NCI-H1105 (cell line): Measurements from ENCODE around the gene GYS2.
"Not testable (repeated sequence)": the region's sequence is repeated elsewhere in the genome, so short reads cannot be mapped to it uniquely, and the experiment has no call there.

ENCODE experiments used
- DNase-seq: peaks from one replicate; lab custom pipeline; 2025; lab: John Stamatoyannopoulos, UW

GYS2 gene

DNA sequence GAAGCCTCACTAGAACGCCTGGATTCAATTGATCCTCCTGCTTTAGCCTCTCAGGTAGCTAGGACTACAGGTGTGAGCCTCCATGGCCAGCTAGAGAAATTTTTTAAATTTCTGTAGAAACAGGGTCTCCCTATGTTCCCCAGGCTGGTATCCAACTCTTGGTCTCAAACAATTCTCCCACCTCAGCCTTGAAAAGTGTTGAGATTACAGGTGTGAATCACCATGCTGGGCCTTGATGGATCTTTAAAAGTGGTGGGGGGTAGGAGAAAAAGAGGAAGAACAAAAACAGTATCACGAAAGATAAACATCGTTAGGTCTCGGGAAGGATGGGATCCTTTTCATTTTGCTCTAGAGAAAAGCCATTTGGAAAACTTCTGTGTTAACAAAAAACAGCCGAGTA, 4.5 kb downstream of the GYS2 start:
- no peak for DNase-seq

DNA sequence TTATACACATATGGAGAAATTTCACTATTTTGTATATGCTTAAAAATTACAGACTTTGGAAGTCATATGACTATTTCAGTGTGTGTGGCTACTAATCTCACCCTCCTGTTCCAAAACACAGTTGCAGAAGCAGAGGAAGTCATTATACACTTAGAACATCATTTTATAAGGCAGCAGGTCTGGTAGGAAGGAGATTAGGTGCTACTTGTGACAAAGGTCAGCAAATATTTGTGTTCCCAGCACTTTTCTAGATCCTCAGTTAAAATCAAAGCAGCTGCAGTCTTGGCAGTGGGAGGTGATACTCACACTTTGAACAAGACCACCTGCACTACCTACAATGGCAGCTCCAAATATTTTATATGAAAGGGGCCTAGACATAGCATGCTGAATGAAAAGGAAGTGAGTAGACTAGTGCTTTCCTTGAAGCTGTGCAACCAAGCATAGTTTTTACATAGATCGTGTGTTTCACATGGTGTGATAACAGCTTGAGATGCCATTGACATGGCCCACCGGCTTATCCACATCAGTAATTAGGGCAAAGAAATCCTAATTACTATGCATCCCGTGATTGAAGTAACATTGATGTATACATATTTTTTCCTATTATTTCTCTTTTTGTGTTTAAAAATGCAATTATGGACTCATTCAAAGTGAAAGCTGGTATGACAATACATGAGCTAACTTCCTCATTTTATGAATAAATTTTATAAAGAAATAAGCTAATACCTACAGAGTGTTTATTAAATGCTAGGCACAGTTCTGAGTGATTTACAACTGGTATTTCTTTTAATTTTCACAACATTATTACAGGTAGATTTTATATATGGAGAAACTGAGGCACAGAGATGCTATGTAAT, 5.3 kb downstream of the GYS2 start:
- no peak for DNase-seq

DNA sequence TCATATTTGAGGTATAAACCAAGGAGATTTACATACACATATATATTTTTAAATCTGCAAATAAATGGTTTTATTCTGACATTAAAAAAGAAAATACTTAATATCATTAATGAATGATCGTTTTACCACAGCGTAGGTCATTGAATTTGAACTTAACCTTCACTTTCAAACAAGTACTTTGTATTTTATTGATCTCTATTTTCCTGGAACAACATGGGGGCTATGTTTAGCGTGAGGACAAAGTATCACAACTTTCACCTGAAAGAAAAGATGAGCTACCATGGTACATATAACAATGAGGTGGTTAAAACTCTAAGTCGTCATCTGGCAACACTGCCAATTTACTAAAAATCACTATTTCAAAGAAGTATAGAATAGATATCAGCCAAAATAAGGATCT, 6.0 kb downstream of the GYS2 start:
- DNase-seq = no peak

DNA sequence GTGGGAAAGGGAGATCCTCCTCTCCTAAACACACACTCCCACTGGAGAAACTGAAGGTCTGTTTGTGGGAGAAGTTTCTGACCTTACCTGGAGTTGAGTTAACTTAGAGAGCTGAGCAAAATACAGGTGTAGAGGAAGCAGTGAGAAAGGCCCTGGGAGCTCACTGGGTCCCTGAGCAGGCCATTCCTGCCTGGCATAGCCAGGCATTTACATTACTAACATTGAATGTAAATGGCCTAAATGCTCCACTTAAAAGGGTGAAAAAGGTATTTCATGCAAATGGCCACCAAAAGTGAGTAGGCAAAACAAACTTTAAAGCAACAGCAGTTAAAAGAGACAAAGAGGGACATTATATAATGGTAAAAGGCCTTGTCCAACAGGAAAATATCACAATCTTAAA, 9.3 kb downstream of the GYS2 start:
- not testable (repeated sequence) for DNase-seq

DNA sequence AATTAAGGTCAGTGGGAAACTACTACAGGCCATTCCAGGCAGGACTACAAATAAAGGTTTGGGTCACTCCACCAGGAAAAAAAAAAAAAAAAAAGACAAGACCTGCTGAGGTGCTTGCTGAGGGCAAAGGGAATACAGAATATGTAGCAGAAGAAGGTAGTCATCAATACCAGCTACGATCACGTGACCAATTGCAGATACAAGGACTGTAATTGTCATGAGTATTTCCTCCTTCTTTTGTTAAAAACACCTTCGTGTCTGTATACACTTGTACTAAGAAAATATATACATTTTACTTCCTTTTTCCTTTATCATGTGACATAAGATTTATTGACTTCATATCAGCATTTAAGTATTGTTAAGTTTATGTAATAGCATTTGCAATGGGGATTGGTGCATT, 19.2 kb downstream of the GYS2 start:
- no peak for DNase-seq

DNA sequence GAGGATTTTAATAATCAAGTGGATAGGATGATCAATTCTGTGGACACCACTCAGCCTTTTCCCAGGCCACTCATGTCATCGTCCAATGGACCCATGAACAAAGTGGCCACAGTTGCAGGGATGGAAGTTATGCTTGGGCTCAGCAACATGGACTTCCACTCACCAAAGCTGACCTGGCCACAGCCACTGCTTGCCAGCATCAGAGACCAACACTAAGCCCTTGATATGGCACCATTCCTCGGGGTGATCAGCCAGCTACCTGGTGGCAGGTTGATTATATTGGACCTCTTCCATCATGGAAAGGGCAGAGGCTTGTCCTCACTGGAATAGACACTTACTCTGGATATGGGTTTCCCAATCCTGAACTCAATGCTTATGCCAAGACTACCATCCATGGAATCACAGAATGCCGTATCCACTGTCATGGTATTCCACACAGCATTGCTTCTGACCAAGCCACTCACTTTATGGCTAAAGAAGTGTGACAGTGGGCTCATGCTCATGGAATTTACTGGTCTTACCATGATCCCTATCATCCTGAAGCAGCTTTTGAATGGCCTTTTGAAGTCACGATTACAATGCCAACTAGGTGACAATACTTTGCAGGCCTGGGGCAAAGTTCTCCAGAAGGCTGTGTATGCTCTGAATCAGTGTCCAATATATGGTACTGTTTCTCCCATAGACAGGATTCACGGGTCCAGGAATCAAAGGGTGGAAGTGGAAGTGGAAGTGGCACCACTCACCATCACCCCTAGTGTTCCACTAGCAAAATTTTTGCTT, 20.1 kb downstream of the GYS2 start:
- DNase-seq = not testable (repeated sequence)

DNA sequence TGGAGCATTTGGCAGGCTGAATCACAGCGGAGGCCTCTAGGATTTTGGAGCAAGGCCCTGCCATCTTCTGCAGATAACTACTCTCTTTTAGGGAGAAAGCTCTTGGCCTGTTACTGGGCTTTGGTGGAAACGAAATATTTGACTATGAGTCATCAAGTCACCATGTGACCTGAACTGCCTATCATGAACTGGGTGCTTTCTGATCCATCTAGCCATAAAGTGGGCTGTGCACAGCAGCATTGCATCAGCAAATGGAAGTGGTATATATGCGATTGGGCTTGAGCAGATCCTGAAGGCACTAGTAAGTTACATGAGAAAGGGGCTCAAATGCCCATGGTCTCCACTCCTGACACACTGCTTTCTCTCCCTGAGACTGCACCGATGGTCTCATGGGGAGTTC, 21.1 kb downstream of the GYS2 start:
- no peak for DNase-seq

DNA sequence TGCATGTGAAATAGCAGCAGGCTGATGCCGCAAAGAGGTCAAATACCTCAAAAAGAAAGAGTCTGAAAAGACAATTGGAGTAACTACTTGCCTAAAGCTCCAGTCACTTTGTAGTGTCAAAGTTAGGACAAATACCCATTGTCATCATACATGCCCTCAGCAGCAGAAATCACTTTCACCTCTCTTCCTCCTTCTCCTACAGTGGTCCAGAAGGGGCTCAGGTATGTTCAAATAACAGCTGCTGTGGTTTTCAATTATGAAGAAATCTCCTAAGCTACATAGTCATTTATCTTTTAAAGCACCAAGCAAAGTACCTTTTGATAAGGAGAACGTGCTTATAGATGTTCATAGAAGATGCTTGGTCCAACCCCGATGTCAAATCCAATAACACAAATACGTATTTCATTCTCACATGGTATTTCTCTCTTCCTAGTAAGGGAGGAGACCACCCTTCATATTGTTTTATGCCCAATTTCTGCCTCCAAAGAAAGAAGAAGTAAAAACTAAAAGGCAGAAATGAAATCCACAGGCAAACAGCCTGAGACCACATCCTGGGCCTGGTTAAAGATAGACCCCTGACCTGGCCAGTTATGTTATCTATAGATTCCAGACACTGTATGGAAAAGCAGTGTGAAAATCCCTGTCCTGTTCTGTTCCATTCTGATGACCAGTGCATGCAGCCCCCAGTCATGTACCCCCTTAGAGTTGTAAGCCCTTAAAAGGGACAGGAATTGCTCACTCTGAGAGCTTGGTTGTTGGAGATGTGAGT, 23.7 kb downstream of the GYS2 start:
- DNase-seq = no peak

DNA sequence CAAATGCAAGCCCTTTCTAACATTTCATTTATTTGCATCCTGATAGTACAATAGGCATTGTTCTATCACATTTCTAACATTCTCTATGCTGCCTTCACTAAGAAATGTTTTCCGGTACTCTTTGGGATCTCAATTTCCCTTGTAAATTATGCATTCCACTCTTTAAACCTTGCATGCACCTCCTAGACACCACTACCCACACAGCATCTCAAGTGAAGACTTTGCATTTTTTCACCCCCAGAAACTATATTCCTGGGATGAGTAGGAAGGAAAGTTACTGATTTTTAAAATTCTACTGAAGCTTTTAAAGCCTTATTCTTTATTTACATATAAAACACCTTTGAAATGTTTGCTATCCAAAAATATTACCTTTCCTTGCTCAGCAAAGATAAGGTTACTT, 27.1 kb downstream of the GYS2 start:
- no peak for DNase-seq

DNA sequence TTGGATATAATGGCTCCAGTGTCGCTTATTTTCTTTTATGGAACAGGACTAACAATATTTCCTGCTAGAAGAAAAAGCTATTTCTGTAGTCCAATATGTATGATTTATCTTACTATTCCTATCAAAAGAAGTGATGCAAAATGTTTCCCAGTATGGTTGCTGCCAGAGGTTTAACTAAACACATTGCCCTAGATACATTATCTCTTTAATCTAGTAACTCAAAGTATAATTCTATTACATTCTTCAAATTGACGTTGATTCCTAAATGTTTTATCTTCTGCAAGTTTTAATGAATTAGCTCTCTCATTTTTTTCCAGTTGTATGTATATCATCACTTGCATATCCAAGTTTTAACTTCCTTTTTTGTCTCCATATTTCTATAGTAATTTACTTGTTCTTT, 28.2 kb downstream of the GYS2 start:
- DNase-seq = no peak

DNA sequence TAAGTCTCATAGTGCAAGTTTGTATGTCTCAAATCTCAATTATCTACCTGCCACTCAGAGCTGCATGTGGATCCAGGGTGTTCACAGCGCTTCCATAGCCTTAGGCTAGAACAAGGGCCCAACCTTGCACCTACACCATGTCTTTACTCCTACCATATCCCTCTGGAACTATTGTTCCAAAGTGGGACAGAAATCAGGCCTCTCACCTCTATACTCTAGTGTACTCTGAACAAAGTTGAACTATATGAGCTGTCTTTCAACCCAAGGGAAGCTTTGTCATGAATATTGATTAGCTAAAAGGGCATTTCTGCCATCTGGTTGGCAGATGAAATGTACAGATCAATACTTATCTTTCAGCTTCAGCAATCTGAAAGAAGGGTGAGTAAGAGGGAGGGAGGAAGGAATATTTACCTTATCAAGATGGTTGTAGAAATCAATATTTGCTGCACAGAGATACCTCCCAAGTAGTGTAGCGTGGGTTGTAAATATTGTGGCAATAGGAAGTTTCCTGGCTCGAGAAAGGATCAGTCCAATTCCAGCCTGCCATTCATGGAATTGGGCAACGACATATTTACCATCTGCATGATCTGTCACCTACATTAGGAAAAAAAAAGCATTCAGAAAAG, 30.8 kb downstream of the GYS2 start:
- no peak for DNase-seq

DNA sequence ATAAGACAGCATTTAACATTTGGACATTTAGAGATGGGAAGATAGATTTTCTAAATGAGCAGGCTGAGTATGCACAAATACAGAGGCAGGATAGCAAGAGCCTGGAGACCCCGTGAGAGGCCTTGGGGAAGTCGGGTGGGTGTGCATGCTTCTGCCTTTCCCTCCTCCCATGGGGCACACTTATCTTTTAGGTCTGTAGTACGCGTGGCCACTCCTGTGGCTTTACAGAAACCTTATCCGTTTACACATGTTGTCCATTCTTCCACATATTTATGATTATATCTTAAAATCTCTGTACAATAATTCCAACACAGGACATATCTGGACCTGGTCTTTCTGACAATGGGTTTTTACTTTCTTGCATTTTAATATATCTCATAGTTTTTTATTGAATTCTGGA, 33.6 kb downstream of the GYS2 start:
- DNase-seq = no peak

DNA sequence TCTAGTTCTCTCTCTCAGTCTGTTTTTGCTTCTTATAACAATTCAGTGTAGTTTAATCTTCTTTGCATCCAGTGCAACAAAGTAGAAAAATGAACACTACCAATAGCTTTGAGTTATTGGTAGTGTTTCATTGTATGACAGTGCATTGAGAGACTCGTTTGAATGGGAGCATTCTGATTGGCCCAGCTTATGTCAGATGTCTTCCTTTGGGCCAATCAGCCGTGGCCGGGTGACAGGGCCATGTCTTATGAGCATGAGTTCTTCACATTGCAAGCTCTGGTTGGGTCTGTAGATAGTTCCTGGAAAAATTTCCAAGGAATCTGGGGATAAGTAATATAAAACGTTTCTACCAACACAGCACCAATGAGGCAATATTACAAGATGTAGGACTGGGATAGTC, 36.5 kb downstream of the GYS2 start:
- DNase-seq = no peak

DNA sequence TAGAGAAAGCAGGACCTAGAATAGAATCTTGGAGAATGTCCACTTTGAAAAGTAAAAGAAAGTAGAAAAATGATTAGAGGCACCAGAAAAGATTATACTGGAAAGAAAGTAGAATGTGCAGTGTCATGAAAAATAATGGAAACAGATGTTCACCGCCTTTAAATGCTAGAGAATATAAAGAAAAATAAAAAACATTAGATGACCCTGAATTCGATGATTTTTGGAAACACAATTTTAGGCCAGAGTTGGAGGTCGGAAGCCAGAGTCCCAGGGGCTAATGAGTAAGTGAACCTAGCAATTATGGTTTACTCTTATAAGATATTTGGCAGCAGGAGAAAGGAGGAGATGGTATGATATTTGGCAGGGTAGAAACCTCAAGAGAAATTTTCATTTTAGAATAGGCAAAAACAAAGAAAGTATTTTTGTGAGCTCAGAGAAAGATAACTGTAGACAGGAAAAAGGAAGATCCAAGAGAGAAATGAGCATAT, 37.7 kb downstream of the GYS2 start:
- DNase-seq = no peak

DNA sequence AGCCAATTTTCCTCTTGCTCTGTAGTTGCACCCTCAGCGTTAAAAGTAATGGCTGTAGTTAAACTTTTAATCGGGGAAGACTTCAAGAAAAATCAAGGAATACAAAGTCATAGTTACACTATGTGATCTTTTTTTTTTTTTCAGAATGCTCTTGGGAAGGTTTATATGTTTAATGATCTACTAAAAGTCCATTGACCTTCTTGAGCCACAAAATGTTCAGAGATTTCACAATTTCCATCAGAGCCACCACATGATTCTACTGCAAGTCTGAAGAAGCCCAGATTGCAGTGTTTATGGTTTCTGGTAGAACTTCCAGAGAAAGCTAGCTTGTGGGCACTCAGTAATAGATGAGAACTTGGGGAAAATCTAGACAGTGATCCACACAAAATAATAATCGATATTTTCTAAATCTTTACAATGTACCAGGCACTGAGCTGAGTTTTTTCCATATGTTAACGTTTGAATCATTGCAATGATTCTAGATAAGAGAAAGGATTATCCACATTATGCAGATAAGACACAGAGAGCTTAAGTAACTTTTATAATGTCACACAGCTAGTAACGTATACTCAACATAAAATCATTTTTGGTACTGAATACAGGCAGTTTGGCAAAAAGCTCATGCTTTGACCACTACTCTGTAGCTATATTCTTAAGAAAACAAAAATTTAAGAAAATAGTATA, 38.3 kb downstream of the GYS2 start:
- no peak for DNase-seq

DNA sequence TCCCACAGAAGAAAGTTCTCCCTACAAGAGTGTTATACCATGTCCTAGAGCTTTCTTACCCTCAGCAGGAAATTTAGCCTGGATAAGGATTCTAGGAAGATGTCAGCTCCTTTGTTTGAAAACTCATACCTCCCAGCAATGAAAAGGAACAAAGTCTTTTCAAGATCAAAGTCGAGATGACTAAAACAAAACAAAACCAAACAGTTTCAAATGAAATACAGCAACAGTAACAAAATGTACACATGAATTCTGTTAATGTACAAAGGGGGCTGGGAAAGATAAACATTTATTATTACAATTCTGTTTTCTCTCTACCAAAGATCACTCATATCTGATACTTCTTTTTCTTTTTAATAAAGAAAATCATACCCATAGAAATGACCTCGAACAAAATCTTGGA, 41.8 kb downstream of the GYS2 start:
- DNase-seq = no peak

DNA sequence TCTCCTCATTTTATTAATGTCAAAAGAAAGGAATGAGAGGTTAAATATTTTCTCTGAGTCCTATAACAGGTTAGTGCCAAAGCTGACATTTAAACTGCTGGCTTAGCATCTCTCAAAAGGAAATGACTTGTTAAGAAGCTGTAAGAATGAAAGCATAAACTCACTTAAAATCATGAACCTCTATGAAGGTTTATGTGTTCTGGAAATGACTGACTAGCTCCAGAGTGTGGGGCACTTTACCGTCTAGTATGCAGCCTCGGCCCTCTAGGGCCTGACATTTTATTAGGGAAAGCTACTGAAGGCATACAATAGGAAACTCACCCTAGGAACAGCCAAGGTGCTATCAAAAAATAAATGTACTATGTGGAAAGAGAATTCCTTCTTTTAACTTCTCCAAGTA, 43.5 kb downstream of the GYS2 start:
- DNase-seq = no peak

DNA sequence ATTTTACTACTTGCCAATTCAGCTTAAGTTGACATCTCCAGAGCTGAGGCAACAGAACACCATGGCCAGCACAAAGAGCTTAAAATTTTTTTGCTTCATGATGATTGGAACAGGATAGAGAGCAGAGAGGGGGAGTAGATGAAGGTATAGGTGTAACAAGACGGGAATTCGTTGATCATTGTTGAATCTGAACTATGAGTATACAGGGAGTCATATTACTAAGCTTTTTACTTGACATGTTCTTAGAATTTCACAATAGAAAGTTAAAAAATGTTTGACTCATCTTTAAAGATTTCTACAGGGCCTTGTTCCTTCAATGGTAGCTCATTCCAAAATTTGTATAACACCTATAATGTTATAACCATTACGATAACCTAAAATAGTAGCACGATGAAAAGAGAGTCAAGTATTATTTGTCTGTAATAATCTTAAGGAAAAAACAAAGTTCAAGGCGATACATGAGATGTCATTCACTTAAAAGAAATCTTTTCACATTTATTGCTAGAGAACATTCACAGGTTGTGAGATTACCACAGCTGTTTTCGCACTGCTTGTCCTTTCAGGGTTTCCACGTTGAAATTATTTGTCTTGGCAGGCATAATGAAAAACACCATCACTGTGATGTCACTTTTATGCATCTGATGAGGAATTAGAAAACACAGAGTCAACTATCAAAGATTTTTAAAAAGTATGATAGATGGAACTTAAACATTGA, 44.6 kb downstream of the GYS2 start:
- no peak for DNase-seq

DNA sequence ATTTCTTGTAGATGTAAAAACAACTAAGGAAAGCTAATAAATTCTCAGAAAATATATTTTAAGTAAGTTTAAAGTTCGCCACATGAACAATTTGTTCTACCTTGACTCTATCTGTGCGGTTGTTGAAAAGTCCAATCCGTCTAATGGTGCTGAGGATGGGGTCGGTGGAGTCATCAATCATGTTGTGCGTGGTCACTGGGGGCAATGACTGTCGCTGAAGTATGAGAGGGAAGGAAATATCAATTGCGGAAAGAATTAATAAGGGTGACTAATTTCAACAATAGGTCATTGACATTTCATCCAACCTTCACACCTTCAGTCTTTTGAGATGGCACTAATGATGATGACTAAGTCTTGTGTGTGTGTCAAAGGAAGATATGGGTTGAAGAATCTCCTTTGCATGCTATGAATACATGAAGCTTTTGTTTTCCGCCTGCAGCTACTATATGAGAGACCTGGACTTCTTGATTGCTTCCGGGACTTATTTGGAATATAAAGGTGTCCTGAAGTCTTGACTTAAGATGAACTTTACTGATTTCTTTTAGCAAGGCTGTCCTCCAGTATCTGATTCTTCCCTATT, 46.5 kb downstream of the GYS2 start:
- no peak for DNase-seq

DNA sequence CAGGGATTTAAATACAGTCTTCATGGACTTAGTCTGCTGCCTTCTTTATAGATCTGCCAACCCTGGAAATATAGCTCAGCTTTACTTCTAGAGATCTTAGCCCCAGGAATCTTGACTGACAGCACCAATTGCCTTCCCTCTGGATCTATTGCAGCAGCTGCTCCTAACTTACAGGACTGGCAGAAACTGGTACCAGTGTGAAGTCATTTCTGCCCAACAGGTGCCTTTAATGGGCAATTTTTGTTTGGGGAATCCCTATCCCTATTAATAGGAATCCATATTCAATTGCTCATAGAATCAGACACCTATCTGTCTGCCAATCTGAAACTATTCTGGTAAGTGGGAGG, 51.3 kb downstream of the GYS2 start:
- DNase-seq = no peak
